Astrocyte (in vitro differentiated cells and primary cell): ENCODE measurements around the gene SCLY.

Experiments used
- CTCF ChIP-seq: IDR thresholded peaks from 2 replicates; pipeline ENCODE4 v1.5.1; 2011; ENCODE audit warnings: low read depth, mild to moderate bottlenecking, inconsistent platforms, low read length, moderate library complexity; ENCODE audit not compliant: insufficient read depth
- EZH2 ChIP-seq: IDR thresholded peaks from 2 replicates; pipeline ENCODE4 v1.6.1; 2012; ENCODE audit warnings: mild to moderate bottlenecking, low read length, inconsistent platforms; ENCODE audit not compliant: insufficient read depth

GRCh38 chr2:238093181-238094140 is 32.7 kb downstream of the SCLY start:
- TF ChIP-seq EZH2 (no peak), CTCF (no peak)
